ENCODE results near the gene OR51I2.

- TF ChIP-seq POLR2A (IDR thresholded peaks at IDR 0.05) = no peak
- TF ChIP-seq, protein P1, sequence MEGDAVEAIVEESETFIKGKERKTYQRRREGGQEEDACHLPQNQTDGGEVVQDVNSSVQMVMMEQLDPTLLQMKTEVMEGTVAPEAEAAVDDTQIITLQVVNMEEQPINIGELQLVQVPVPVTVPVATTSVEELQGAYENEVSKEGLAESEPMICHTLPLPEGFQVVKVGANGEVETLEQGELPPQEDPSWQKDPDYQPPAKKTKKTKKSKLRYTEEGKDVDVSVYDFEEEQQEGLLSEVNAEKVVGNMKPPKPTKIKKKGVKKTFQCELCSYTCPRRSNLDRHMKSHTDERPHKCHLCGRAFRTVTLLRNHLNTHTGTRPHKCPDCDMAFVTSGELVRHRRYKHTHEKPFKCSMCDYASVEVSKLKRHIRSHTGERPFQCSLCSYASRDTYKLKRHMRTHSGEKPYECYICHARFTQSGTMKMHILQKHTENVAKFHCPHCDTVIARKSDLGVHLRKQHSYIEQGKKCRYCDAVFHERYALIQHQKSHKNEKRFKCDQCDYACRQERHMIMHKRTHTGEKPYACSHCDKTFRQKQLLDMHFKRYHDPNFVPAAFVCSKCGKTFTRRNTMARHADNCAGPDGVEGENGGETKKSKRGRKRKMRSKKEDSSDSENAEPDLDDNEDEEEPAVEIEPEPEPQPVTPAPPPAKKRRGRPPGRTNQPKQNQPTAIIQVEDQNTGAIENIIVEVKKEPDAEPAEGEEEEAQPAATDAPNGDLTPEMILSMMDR (IDR thresholded peaks at IDR 0.05) = no peak
These were observed 5.2 kb upstream of the OR51I2 start for GRCh38 chr11:5443835-5444393.
